Uterus (tissue), 2 donors: ENCODE results near the gene TCERG1.

Source experiments
- POLR2A ChIP-seq, 2 donors: fragments of 450-650 bp; IDR thresholded peaks; one replicate each; pipeline ENCODE4 v1.6.1; 2016; ENCODE audit warnings: antibody characterized with exemption in 2 of 2, mild to moderate bottlenecking in 1 of 2, moderate library complexity in 1 of 2
- TF ChIP-seq, protein P1 (sequence below), 4 experiments: fragments of 200-600 bp in 2 of 4; fragments of 450-650 bp in 2 of 4; sonication (generic) in 2 of 4; IDR thresholded peaks; one replicate each; pipeline ENCODE4 v1.5.1; 2016 to 2019; ENCODE audit warnings: antibody characterized with exemption in 4 of 4, mild to moderate bottlenecking in 2 of 4, moderate library complexity in 1 of 4

GRCh38 chr5:146549615-146550014, 102.5 kb downstream of the TCERG1 start:
- TF ChIP-seq, protein P1, sequence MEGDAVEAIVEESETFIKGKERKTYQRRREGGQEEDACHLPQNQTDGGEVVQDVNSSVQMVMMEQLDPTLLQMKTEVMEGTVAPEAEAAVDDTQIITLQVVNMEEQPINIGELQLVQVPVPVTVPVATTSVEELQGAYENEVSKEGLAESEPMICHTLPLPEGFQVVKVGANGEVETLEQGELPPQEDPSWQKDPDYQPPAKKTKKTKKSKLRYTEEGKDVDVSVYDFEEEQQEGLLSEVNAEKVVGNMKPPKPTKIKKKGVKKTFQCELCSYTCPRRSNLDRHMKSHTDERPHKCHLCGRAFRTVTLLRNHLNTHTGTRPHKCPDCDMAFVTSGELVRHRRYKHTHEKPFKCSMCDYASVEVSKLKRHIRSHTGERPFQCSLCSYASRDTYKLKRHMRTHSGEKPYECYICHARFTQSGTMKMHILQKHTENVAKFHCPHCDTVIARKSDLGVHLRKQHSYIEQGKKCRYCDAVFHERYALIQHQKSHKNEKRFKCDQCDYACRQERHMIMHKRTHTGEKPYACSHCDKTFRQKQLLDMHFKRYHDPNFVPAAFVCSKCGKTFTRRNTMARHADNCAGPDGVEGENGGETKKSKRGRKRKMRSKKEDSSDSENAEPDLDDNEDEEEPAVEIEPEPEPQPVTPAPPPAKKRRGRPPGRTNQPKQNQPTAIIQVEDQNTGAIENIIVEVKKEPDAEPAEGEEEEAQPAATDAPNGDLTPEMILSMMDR (IDR thresholded peaks at IDR 0.05): no peak
- no peak for TF ChIP-seq POLR2A (IDR thresholded peaks at IDR 0.05)
